ENCODE results near the gene MYD88. TPM values are rescaled to one million over a fixed set of nuclear protein-coding genes. Genes with fewer than 3 reads are reported as not detected.

Gene MYD88
- total RNA-seq, 1 experiment from 2014 or later = 32.7 TPM

DNA sequence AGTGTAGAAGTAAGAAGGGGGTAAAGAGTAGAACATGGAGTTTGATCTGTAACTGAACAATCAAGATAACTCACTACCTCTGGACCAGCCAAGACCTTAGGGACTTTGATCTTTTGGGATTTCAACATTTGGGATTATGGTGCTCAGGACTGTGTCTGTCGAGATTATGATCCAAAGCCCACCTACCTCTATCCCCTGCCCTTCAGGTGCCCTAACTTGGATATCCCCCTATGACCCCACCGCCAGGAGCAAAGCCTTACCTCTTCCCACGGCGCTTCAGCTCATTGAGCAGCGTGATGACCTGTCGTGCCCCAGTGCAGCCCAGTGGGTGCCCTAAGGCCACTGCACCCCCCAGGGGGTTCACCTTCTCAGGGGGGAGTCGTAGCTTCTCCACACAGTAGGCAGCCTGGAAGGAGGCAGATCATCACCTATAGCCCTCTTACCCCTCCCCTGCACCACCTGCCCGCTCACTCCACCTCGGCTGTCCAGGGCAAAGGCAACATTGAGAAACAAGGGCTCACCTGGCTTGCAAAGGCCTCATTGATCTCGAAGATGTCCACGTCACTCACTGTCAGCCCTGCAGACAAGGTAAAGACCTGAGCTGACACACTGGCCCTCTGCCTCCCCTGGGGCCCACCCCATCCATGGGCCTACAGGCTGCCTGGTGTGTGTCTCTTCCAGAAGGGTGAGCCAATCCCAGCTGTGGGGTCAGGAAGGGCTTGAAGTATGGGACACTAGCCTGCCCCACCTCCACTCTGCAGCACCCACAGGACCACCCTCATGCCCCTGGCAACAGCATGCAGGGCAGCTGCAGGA lies 12.9 kb upstream of the MYD88 start:
- H3K27ac ChIP-seq (ENCODE audit: low read length) = no peak overlapping the region
- BruUV-seq (replicated peaks) = no TSS peak
- POLR2A ChIA-PET = no interaction called here

DNA sequence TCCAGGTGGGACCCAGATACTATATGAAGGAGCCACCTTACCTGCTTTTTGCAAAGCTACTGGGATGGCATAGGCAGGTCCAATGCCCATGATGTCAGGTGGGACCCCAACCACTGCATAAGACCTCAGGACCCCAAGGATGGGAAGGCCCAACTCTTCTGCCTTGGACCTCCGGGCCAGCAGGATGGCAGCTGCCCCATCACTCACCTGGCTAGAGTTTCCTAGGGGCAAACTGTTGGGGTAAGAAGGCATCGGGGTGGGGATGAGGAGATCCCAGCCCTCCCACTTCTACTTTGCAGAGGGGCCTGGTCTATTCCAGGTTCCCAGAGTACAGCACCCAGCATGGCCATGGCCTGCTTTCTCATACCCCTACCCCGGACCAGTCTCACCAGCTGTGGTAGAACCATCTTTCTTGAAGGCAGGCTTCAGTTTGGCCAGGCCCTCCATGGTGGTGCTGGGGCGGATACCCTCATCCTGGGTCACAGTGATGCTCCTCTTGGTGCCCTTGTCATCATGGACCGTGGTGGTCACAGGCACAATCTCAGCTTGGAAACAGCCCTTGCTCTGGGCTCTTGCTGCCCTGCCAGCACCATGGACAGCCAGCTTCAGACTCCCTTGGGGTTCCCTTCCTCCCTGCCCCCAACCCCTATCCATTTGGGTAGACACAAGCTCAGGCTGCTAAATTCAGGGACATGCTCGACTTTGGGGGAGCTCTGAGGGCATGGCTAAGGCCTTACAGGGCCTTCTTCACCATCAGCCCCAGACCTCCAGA lies 12.2 kb upstream of the MYD88 start:
- Histone ChIP-seq H3K9me3 (ENCODE audit: control insufficient read depth, insufficient read depth, low read depth, low read length) (no peaks in the 10 kb centered on the region), H3K4me1 (ENCODE audit: control insufficient read depth, insufficient read depth, low read length) (no peaks in the 10 kb centered on the region), H3K36me3 (ENCODE audit: control insufficient read depth, insufficient read depth, low read length) (peaks cover 2% of the 10 kb centered on the region), H3K27me3 (ENCODE audit: control insufficient read depth, insufficient read depth, low read length) (no peaks in the 10 kb centered on the region), H3K4me3 (ENCODE audit: low read depth in 2 of 2, low read length in 2 of 2) (no peak overlapping the region), H3K27ac (ENCODE audit: low read length) (no peak overlapping the region)
- in situ Hi-C loops (cut with HindIII; ENCODE audit: low pct_unique_long_range_greater_than_20kb, low sequenced_read_pairs) (no loop called here), intact Hi-C loops (cut with micrococcal nuclease; ENCODE audit: unreplicated experiment) (no loop called here)
- BruUV-seq (replicated peaks) = no TSS peak
- ChIA-PET CTCF (no interaction called here), POLR2A (no interaction called here)
- TF ChIP-seq, protein P1, sequence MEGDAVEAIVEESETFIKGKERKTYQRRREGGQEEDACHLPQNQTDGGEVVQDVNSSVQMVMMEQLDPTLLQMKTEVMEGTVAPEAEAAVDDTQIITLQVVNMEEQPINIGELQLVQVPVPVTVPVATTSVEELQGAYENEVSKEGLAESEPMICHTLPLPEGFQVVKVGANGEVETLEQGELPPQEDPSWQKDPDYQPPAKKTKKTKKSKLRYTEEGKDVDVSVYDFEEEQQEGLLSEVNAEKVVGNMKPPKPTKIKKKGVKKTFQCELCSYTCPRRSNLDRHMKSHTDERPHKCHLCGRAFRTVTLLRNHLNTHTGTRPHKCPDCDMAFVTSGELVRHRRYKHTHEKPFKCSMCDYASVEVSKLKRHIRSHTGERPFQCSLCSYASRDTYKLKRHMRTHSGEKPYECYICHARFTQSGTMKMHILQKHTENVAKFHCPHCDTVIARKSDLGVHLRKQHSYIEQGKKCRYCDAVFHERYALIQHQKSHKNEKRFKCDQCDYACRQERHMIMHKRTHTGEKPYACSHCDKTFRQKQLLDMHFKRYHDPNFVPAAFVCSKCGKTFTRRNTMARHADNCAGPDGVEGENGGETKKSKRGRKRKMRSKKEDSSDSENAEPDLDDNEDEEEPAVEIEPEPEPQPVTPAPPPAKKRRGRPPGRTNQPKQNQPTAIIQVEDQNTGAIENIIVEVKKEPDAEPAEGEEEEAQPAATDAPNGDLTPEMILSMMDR (IDR thresholded peaks at IDR 0.05) = no peak
- TF ChIP-seq POLR2AphosphoS5 (IDR thresholded peaks at IDR 0.05; ENCODE audit: low read depth, low read length) (no peak), SIN3A (IDR thresholded peaks at IDR 0.05; ENCODE audit: borderline replicate concordance, insufficient read depth, low read depth, low read length) (no peak), TCF7L2 (IDR thresholded peaks at IDR 0.05; ENCODE audit: low read depth, low read length) (no peak)
- TF ChIP-seq, protein P2, sequence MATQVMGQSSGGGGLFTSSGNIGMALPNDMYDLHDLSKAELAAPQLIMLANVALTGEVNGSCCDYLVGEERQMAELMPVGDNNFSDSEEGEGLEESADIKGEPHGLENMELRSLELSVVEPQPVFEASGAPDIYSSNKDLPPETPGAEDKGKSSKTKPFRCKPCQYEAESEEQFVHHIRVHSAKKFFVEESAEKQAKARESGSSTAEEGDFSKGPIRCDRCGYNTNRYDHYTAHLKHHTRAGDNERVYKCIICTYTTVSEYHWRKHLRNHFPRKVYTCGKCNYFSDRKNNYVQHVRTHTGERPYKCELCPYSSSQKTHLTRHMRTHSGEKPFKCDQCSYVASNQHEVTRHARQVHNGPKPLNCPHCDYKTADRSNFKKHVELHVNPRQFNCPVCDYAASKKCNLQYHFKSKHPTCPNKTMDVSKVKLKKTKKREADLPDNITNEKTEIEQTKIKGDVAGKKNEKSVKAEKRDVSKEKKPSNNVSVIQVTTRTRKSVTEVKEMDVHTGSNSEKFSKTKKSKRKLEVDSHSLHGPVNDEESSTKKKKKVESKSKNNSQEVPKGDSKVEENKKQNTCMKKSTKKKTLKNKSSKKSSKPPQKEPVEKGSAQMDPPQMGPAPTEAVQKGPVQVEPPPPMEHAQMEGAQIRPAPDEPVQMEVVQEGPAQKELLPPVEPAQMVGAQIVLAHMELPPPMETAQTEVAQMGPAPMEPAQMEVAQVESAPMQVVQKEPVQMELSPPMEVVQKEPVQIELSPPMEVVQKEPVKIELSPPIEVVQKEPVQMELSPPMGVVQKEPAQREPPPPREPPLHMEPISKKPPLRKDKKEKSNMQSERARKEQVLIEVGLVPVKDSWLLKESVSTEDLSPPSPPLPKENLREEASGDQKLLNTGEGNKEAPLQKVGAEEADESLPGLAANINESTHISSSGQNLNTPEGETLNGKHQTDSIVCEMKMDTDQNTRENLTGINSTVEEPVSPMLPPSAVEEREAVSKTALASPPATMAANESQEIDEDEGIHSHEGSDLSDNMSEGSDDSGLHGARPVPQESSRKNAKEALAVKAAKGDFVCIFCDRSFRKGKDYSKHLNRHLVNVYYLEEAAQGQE (IDR thresholded peaks at IDR 0.05; ENCODE audit: insufficient read depth in 1 of 2, low read depth in 2 of 2, low read length in 1 of 2) = no peak
- no peak for DNase-seq (ENCODE audit: low read depth, low spot score)
- ATAC-seq = no peak

More for the DNA sequence above, 12.9 kb upstream of the MYD88 start:
- ATAC-seq = no peak
- CTCF ChIA-PET = no interaction called here
- in situ Hi-C loops (cut with HindIII; ENCODE audit: low pct_unique_long_range_greater_than_20kb, low sequenced_read_pairs) (no loop called here), intact Hi-C loops (cut with micrococcal nuclease; ENCODE audit: unreplicated experiment) (no loop called here)
- no peaks in the 10 kb centered on the region for H3K27me3 ChIP-seq (ENCODE audit: control insufficient read depth, insufficient read depth, low read length)
- no peak for TF ChIP-seq POLR2AphosphoS5 (IDR thresholded peaks at IDR 0.05; ENCODE audit: low read depth, low read length)
- TF ChIP-seq SIN3A (IDR thresholded peaks at IDR 0.05; ENCODE audit: borderline replicate concordance, insufficient read depth, low read depth, low read length) = no peak
- TF ChIP-seq, protein P1 (IDR thresholded peaks at IDR 0.05) = no peak
- TF ChIP-seq TCF7L2 (IDR thresholded peaks at IDR 0.05; ENCODE audit: low read depth, low read length) = no peak
- TF ChIP-seq, protein P2 (IDR thresholded peaks at IDR 0.05; ENCODE audit: insufficient read depth in 1 of 2, low read depth in 2 of 2, low read length in 1 of 2) = no peak
- H3K4me1 ChIP-seq (ENCODE audit: control insufficient read depth, insufficient read depth, low read length) = no peaks in the 10 kb centered on the region
- no peaks in the 10 kb centered on the region; the same call in none of the 2 replicates for H3K36me3 ChIP-seq (ENCODE audit: control insufficient read depth, insufficient read depth, low read length)
- no peak overlapping the region for H3K4me3 ChIP-seq (ENCODE audit: low read depth in 2 of 2, low read length in 2 of 2)
- no peaks in the 10 kb centered on the region for H3K9me3 ChIP-seq (ENCODE audit: control insufficient read depth, insufficient read depth, low read depth, low read length)
- no peak for DNase-seq (ENCODE audit: low read depth, low spot score)
